MM.1S (cell line): Measurements from ENCODE around the gene GAK.

ENCODE experiments used
- EZH2 ChIP-seq: fragments of 300-600 bp; sonication (generic); optimal IDR thresholded peaks from 2 replicates; pipeline ENCODE3; 2017; ENCODE audit warnings: low read depth, mild to moderate bottlenecking, antibody characterized with exemption, low read length, mixed read lengths
- EZH2phosphoT487 ChIP-seq: fragments of 300-600 bp; sonication (generic); IDR thresholded peaks from 2 replicates; pipeline ENCODE4 v1.6.1; 2018; ENCODE audit warnings: antibody characterized with exemption, low read length
- TF ChIP-seq, protein P1 (sequence below): fragments of 300-600 bp; sonication (generic); IDR thresholded peaks from 2 replicates; pipeline ENCODE4 v1.5.1; 2016; ENCODE audit warnings: antibody characterized with exemption, low read length, mixed read lengths

DNA sequence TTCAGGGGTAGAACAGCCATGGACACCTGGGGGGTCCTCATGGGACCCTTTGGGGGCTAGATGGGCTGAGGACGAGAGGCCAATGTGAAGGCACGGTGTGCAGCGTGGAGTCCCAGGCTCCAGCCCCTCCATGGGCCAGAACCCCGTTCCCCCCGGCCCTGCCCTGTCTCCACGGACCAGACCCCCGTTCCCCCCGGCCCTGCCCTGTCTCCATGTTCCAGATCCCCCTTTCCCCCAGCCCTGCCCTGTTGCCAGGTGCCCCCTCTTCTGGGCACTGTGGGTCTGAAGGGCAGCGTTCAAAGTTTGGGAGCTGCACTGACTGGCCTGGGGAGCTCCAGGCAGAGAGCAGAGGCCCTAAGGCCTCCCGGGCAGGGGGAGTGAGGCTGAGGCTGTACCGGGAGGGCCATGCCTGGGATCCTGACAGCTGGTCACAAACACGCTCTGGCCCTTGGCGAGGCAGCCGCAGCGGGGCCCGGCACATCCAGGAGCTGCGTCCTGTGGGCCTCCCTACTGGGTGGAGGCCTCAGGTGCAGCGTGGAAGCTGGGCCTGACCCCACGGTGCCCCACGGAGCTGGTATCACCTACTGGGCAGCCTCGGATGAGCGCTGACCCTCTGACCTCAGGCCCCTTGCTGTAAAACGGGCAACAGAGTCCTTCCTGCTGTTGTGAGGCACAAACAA lies 32.4 kb upstream of the GAK start:
- TF ChIP-seq, protein P1, sequence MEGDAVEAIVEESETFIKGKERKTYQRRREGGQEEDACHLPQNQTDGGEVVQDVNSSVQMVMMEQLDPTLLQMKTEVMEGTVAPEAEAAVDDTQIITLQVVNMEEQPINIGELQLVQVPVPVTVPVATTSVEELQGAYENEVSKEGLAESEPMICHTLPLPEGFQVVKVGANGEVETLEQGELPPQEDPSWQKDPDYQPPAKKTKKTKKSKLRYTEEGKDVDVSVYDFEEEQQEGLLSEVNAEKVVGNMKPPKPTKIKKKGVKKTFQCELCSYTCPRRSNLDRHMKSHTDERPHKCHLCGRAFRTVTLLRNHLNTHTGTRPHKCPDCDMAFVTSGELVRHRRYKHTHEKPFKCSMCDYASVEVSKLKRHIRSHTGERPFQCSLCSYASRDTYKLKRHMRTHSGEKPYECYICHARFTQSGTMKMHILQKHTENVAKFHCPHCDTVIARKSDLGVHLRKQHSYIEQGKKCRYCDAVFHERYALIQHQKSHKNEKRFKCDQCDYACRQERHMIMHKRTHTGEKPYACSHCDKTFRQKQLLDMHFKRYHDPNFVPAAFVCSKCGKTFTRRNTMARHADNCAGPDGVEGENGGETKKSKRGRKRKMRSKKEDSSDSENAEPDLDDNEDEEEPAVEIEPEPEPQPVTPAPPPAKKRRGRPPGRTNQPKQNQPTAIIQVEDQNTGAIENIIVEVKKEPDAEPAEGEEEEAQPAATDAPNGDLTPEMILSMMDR = no peak
- TF ChIP-seq EZH2phosphoT487 = no peak
- TF ChIP-seq EZH2 = no peak
